WTC11 (cell line): Measurements from ENCODE around the gene LDLRAD4. TPM values are rescaled to one million over a fixed set of nuclear protein-coding genes. Genes with fewer than 3 reads are reported as not detected.

Experiments
- ATAC-seq: fragments of 200-7000 bp; cut with Tn5 transposase; 2 replicates; pipeline ENCODE4 v1.10.0; 2021; ENCODE audit warnings: mild to moderate bottlenecking, moderate library complexity
- CTCF ChIA-PET: fragments of 300-600 bp; sonication (Branson Sonifier 250); formaldehyde crosslinking; loops from one replicate; lab custom pipeline; 2021; ENCODE audit warnings: antibody characterized with exemption; lab: Charles Lee
- POLR2A ChIA-PET: fragments of 350-600 bp; sonication (Branson Sonifier 250); formaldehyde crosslinking; loops from one replicate; lab custom pipeline; 2021; ENCODE audit warnings: antibody characterized with exemption; lab: Charles Lee
- DNase-seq: peaks from one replicate; pipeline ENCODE4 v3.0.0; 2021; ENCODE audit warnings: low spot score
- H3K27ac Mint-ChIP-seq: 2 replicates; pipeline ENCODE4 v1.8.0; 2021; ENCODE audit warnings: mixed read lengths
- H3K27me3 Mint-ChIP-seq: 2 replicates; pipeline ENCODE4 v1.8.0; 2021; ENCODE audit warnings: low read depth, mild to moderate bottlenecking, moderate library complexity, mixed read lengths
- H3K36me3 Mint-ChIP-seq: 2 replicates; pipeline ENCODE4 v1.8.0; 2021; ENCODE audit warnings: mixed read lengths
- H3K4me1 Mint-ChIP-seq: 2 replicates; pipeline ENCODE4 v1.8.0; 2022; ENCODE audit warnings: mixed read lengths
- H3K4me3 Mint-ChIP-seq: 2 replicates; pipeline ENCODE4 v1.8.0; 2021; ENCODE audit warnings: mild to moderate bottlenecking, moderate library complexity, mixed read lengths
- H3K9me3 Mint-ChIP-seq: 2 replicates; pipeline ENCODE4 v1.8.0; 2021; ENCODE audit warnings: mixed read lengths
- CREB1 ChIP-seq: sonication (generic); formaldehyde crosslinking; IDR thresholded peaks from 2 replicates; pipeline ENCODE4 v1.8.0; 2023; ENCODE audit warnings: mild to moderate bottlenecking, missing genetic modification reagents
- E2F5 ChIP-seq: sonication (generic); formaldehyde crosslinking; IDR thresholded peaks from 2 replicates; pipeline ENCODE4 v1.8.1; 2022; ENCODE audit warnings: mild to moderate bottlenecking, moderate library complexity, missing genetic modification reagents
- ELF4 ChIP-seq: sonication (generic); formaldehyde crosslinking; IDR thresholded peaks from 2 replicates; pipeline ENCODE4 v1.8.1; 2022; ENCODE audit warnings: low read depth, mild to moderate bottlenecking, moderate library complexity, missing genetic modification reagents
- EMX1 ChIP-seq: fragments of 250-450 bp; sonication (Bioruptor Pico); IDR thresholded peaks from 2 replicates; pipeline ENCODE4 v1.8.0; 2021; ENCODE audit warnings: mild to moderate bottlenecking
- FOXJ3 ChIP-seq: sonication (generic); formaldehyde crosslinking; IDR thresholded peaks from 2 replicates; pipeline ENCODE4 v1.9.0; 2021; ENCODE audit warnings: missing genetic modification reagents, mild to moderate bottlenecking, borderline replicate concordance
- GABPB1 ChIP-seq: sonication (generic); formaldehyde crosslinking; IDR thresholded peaks from 2 replicates; pipeline ENCODE4 v1.8.1; 2023; ENCODE audit warnings: mild to moderate bottlenecking, missing genetic modification reagents
- GRHL2 ChIP-seq: fragments of 250-450 bp; sonication (Bioruptor Pico); IDR thresholded peaks from 2 replicates; pipeline ENCODE4 v1.8.0; 2022; ENCODE audit warnings: mild to moderate bottlenecking, moderate library complexity; ENCODE audit not compliant: insufficient replicate concordance, severe bottlenecking
- JAZF1 ChIP-seq: fragments of 250-450 bp; sonication (Bioruptor Pico); IDR thresholded peaks from 2 replicates; pipeline ENCODE4 v1.9.0; 2021; ENCODE audit warnings: moderate library complexity, mild to moderate bottlenecking, inconsistent platforms
- MYBL2 ChIP-seq: sonication (generic); formaldehyde crosslinking; IDR thresholded peaks from 2 replicates; pipeline ENCODE4 v1.8.1; 2023; ENCODE audit warnings: mild to moderate bottlenecking, moderate library complexity, missing genetic modification reagents
- NR1H2 ChIP-seq: sonication (generic); formaldehyde crosslinking; IDR thresholded peaks from 2 replicates; pipeline ENCODE4 v1.9.0; 2021; ENCODE audit warnings: mild to moderate bottlenecking, moderate library complexity, missing genetic modification reagents
- SOX15 ChIP-seq: fragments of 250-450 bp; sonication (Bioruptor Pico); IDR thresholded peaks from 2 replicates; pipeline ENCODE4 v1.9.0; 2021; ENCODE audit warnings: mild to moderate bottlenecking
- TCF7 ChIP-seq: sonication (generic); formaldehyde crosslinking; IDR thresholded peaks from 2 replicates; pipeline ENCODE4 v1.8.0; 2022; ENCODE audit warnings: mild to moderate bottlenecking, low read depth, missing genetic modification reagents, moderate library complexity
- TEAD4 ChIP-seq: sonication (generic); formaldehyde crosslinking; IDR thresholded peaks from 2 replicates; pipeline ENCODE4 v1.8.0; 2022; ENCODE audit warnings: mild to moderate bottlenecking, missing genetic modification reagents
- ZNF263 ChIP-seq: sonication (generic); formaldehyde crosslinking; IDR thresholded peaks from 2 replicates; pipeline ENCODE4 v1.8.1; 2022; ENCODE audit warnings: low read depth, mild to moderate bottlenecking, moderate library complexity, missing genetic modification reagents
- ZNF512 ChIP-seq: sonication (generic); formaldehyde crosslinking; IDR thresholded peaks from 2 replicates; pipeline ENCODE4 v1.8.1; 2022; ENCODE audit warnings: missing genetic modification reagents, borderline replicate concordance
- ZNF532 ChIP-seq: fragments of 250-450 bp; sonication (Bioruptor Pico); IDR thresholded peaks from 2 replicates; pipeline ENCODE4 v1.9.0; 2021; ENCODE audit warnings: mild to moderate bottlenecking, borderline replicate concordance
- total RNA-seq: library from RNA; stranded (reverse); gene quantifications from 3 replicates; pipeline ENCODE4 v1.2.3, GENCODE V29; 2021
- TF ChIP-seq, protein P1 (sequence below): fragments of 250-450 bp; sonication (Bioruptor Pico); conservative IDR thresholded peaks from 2 replicates; pipeline ENCODE4 v1.9.0; 2021; ENCODE audit warnings: mild to moderate bottlenecking
- TF ChIP-seq, protein P2 (sequence below): fragments of 250-450 bp; sonication (Bioruptor Pico); IDR thresholded peaks from 2 replicates; pipeline ENCODE4 v1.9.0; 2021; ENCODE audit warnings: moderate library complexity, mild to moderate bottlenecking, inconsistent platforms, borderline replicate concordance
- TF ChIP-seq, protein P3 (sequence below): sonication (generic); formaldehyde crosslinking; IDR thresholded peaks from 2 replicates; pipeline ENCODE4 v1.8.1; 2023; ENCODE audit warnings: mild to moderate bottlenecking, missing genetic modification reagents
- TF ChIP-seq, protein P4 (sequence below): sonication (generic); formaldehyde crosslinking; IDR thresholded peaks from 2 replicates; pipeline ENCODE4 v1.8.1; 2023; ENCODE audit warnings: mild to moderate bottlenecking, moderate library complexity, missing genetic modification reagents
- TF ChIP-seq, protein P5 (sequence below): sonication (generic); formaldehyde crosslinking; IDR thresholded peaks from 2 replicates; pipeline ENCODE4 v1.8.0; 2022; ENCODE audit warnings: mild to moderate bottlenecking, missing genetic modification reagents
- TF ChIP-seq, protein P6 (sequence below): sonication (generic); formaldehyde crosslinking; IDR thresholded peaks from 2 replicates; pipeline ENCODE4 v1.8.0; 2022; ENCODE audit warnings: mild to moderate bottlenecking, missing genetic modification reagents

The LDLRAD4 gene
- total RNA-seq, 1 experiment from 2014 or later: 6.2 TPM

- ChIA-PET CTCF (no interaction called here), POLR2A (no interaction called here)
- DNase-seq (no peak), ATAC-seq (no peak)
- no peaks in the 10 kb centered on the region for H3K4me1 Mint-ChIP-seq
- H3K4me3 Mint-ChIP-seq: no peak overlapping the region
- no peak for TF ChIP-seq GRHL2 (CRISPR knock-in tag)
- TF ChIP-seq EMX1: no peak
- TF ChIP-seq TCF7: no peak
- no peak for TF ChIP-seq E2F5 (CRISPR knock-in tag)
- no peak for TF ChIP-seq JAZF1 (CRISPR knock-in tag)
- TF ChIP-seq, protein P1, sequence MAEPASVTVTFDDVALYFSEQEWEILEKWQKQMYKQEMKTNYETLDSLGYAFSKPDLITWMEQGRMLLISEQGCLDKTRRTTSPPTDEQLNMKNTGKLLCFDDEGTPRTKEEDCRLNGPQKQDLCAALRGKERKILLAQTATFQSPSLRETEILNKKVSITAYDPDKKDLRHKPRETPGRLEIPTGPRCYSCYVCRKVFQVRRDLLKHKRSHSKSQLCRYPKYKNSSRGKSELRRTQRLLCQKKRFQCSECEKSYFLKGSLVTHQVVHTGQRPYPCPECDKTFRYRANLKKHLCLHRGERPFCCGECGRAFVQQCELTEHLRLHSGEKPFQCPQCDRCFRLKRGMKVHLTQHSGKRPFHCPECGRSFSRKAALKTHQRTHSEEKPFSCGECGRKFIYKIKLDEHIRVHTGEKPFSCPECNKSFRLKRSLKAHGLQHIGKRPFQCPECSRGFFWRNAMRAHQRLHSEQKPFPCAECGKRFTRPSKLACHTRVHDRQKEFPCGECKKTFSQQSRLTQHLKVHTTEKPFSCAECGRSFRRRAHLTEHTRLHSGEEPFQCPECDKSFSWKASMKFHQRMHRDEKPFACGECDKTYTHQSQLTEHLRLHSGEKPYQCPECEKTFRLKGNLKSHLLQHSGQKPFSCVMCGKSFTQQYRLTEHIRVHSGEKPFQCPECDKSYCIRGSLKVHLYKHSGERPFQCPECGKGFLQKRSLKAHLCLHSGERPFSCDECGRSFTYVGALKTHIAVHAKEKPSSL (CRISPR knock-in tag): no peak
- TF ChIP-seq, protein P2, sequence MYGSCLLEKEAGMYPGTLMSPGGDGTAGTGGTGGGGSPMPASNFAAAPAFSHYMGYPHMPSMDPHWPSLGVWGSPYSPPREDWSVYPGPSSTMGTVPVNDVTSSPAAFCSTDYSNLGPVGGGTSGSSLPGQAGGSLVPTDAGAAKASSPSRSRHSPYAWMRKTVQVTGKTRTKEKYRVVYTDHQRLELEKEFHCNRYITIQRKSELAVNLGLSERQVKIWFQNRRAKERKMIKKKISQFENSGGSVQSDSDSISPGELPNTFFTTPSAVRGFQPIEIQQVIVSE: no peak
- no peak for TF ChIP-seq TEAD4 (CRISPR knock-in tag)
- no peak for TF ChIP-seq ELF4 (CRISPR knock-in tag)
- TF ChIP-seq, protein P3, sequence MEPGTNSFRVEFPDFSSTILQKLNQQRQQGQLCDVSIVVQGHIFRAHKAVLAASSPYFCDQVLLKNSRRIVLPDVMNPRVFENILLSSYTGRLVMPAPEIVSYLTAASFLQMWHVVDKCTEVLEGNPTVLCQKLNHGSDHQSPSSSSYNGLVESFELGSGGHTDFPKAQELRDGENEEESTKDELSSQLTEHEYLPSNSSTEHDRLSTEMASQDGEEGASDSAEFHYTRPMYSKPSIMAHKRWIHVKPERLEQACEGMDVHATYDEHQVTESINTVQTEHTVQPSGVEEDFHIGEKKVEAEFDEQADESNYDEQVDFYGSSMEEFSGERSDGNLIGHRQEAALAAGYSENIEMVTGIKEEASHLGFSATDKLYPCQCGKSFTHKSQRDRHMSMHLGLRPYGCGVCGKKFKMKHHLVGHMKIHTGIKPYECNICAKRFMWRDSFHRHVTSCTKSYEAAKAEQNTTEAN (CRISPR knock-in tag): no peak
- no peak for TF ChIP-seq CREB1 (CRISPR knock-in tag)
- TF ChIP-seq, protein P4, sequence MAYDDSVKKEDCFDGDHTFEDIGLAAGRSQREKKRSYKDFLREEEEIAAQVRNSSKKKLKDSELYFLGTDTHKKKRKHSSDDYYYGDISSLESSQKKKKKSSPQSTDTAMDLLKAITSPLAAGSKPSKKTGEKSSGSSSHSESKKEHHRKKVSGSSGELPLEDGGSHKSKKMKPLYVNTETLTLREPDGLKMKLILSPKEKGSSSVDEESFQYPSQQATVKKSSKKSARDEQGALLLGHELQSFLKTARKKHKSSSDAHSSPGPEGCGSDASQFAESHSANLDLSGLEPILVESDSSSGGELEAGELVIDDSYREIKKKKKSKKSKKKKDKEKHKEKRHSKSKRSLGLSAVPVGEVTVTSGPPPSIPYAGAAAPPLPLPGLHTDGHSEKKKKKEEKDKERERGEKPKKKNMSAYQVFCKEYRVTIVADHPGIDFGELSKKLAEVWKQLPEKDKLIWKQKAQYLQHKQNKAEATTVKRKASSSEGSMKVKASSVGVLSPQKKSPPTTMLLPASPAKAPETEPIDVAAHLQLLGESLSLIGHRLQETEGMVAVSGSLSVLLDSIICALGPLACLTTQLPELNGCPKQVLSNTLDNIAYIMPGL (CRISPR knock-in tag): no peak
- TF ChIP-seq, protein P5, sequence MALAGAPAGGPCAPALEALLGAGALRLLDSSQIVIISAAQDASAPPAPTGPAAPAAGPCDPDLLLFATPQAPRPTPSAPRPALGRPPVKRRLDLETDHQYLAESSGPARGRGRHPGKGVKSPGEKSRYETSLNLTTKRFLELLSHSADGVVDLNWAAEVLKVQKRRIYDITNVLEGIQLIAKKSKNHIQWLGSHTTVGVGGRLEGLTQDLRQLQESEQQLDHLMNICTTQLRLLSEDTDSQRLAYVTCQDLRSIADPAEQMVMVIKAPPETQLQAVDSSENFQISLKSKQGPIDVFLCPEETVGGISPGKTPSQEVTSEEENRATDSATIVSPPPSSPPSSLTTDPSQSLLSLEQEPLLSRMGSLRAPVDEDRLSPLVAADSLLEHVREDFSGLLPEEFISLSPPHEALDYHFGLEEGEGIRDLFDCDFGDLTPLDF (CRISPR knock-in tag): no peak
- TF ChIP-seq ZNF512: no peak
- no peak for TF ChIP-seq SOX15 (CRISPR knock-in tag)
- no peaks in the 10 kb centered on the region for H3K9me3 Mint-ChIP-seq
- H3K27ac Mint-ChIP-seq: no peak overlapping the region
- H3K27me3 Mint-ChIP-seq: no peaks in the 10 kb centered on the region
- no peaks in the 10 kb centered on the region for H3K36me3 Mint-ChIP-seq
These were observed 368.9 kb downstream of the LDLRAD4 start for GRCh38 chr18:13587477-13587876.

DNA sequence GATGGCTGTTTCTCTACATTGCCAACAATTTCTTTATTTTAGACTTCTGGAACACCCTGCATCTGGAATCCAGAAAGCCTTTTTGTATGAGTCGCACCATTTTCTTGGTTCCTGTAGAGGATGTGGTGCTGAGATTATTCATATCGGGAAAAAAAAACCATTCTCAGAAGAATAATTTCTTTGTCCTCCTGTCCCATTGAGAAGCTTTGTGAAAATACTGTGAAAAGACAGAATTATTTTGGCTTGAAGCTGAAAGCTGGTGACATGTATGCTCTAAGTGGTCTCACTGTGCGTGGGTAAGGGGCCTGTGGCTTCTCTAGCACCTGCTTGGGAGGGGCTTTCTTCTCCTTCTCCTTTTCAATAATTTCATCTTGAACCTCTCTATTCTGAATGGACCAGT, 369.4 kb downstream of the LDLRAD4 start:
- no peak for DNase-seq
- CTCF ChIA-PET: no interaction called here
- no peaks in the 10 kb centered on the region for H3K4me1 Mint-ChIP-seq
- TF ChIP-seq ZNF263 (no peak), FOXJ3 (CRISPR knock-in tag) (no peak), NR1H2 (CRISPR knock-in tag) (no peak), ZNF532 (CRISPR knock-in tag) (no peak), GABPB1 (CRISPR knock-in tag) (no peak), MYBL2 (CRISPR knock-in tag) (no peak)
- TF ChIP-seq, protein P6, sequence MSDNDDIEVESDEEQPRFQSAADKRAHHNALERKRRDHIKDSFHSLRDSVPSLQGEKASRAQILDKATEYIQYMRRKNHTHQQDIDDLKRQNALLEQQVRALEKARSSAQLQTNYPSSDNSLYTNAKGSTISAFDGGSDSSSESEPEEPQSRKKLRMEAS: no peak

More for the DNA sequence above, 369.4 kb downstream of the LDLRAD4 start:
- H3K27me3 Mint-ChIP-seq: no peaks in the 10 kb centered on the region
- ATAC-seq: no peak
- H3K9me3 Mint-ChIP-seq: no peaks in the 10 kb centered on the region
- POLR2A ChIA-PET: no interaction called here
- no peak overlapping the region for H3K4me3 Mint-ChIP-seq
- H3K27ac Mint-ChIP-seq: no peak overlapping the region
- no peaks in the 10 kb centered on the region for H3K36me3 Mint-ChIP-seq
